ENCODE measurements around the gene DLL3.

Gene DLL3

GRCh38 chr19:39533791-39534190 lies 35.0 kb downstream of the DLL3 start:
- WGBS (ENCODE audit: insufficient coverage), result 95% methylated on average over 3 of the region's 3 CpGs
- ChIA-PET CTCF (interaction anchor here (0.9 to 4.7 kb wide), 12 partner anchors 9 to 106 kb away, joined by 3 to 46 read pairs (median 4); partner anchors contain the start of gene SELENOV), POLR2A (interaction anchor here (1.1 kb wide), 1 partner anchor 98 kb away, joined by 3 read pairs; the partner anchor contains the start of gene RPS16)
- Histone ChIP-seq H3K27me3 (replicated peaks in 2 of 5; ENCODE audit: control insufficient read depth in 4 of 5, insufficient read depth in 5 of 5, low read length in 4 of 5) (no peaks in the 10 kb centered on the region), H3K4me1 (ENCODE audit: control extremely low read depth in 1 of 4, control insufficient read depth in 4 of 4, insufficient read depth in 4 of 4, low read length in 3 of 4) (peaks cover 6 to 17% (median 12%) of the 10 kb centered on the region in 4 experiments), H3K27ac (ENCODE audit: insufficient read depth in 1 of 2, low read depth in 1 of 2, low read length in 2 of 2, poor library complexity in 1 of 2, severe bottlenecking in 2 of 2) (no peak overlapping the region), H3K36me3 (ENCODE audit: control insufficient read depth in 4 of 4, insufficient read depth in 4 of 4, low read length in 3 of 4) (no peaks in the 10 kb centered on the region), H3K4me3 (ENCODE audit: control insufficient read depth in 1 of 7, extremely low read depth in 1 of 7, insufficient read depth in 4 of 7, low read depth in 2 of 7, low read length in 6 of 7) (no peak overlapping the region), H3K9me3 (ENCODE audit: control extremely low read depth in 1 of 5, control insufficient read depth in 4 of 5, insufficient read depth in 2 of 5, low read depth in 1 of 5, low read length in 4 of 5) (no peaks in the 10 kb centered on the region)
- DNase-seq, result no peak

GRCh38 chr19:39539165-39539517 lies 40.4 kb downstream of the DLL3 start:
- 4% methylated on average over 7 of the region's 10 CpGs for WGBS (ENCODE audit: insufficient coverage)
- peaks cover 8 to 28% (median 15%) of the 10 kb centered on the region in 4 experiments for H3K4me1 ChIP-seq (ENCODE audit: control extremely low read depth in 1 of 4, control insufficient read depth in 4 of 4, insufficient read depth in 4 of 4, low read length in 3 of 4)
- no peak for DNase-seq
- no peaks in the 10 kb centered on the region for H3K9me3 ChIP-seq (ENCODE audit: control extremely low read depth in 1 of 5, control insufficient read depth in 4 of 5, insufficient read depth in 2 of 5, low read depth in 1 of 5, low read length in 4 of 5)
- no peaks in the 10 kb centered on the region for H3K36me3 ChIP-seq (ENCODE audit: control insufficient read depth in 4 of 4, insufficient read depth in 4 of 4, low read length in 3 of 4)
- H3K4me3 ChIP-seq (ENCODE audit: control insufficient read depth in 1 of 7, extremely low read depth in 1 of 7, insufficient read depth in 4 of 7, low read depth in 2 of 7, low read length in 6 of 7), result peak overlapping the region; percentile 67 to 97 (median 92)
- POLR2A ChIA-PET, result interaction anchor here (1.2 kb wide), 1 partner anchor 137 kb away, joined by 3 read pairs; no protein-coding TSS in a partner anchor
- CTCF ChIA-PET, result interaction anchor here (0.8 to 1.2 kb wide), 2 partner anchors 70 to 685 kb away, joined by 3 read pairs; no protein-coding TSS in a partner anchor
- no peaks in the 10 kb centered on the region for H3K27me3 ChIP-seq (replicated peaks in 2 of 5; ENCODE audit: control insufficient read depth in 4 of 5, insufficient read depth in 5 of 5, low read length in 4 of 5)
- peak overlapping the region; percentile 46 to 88 for H3K27ac ChIP-seq (ENCODE audit: insufficient read depth in 1 of 2, low read depth in 1 of 2, low read length in 2 of 2, poor library complexity in 1 of 2, severe bottlenecking in 2 of 2)

DNA sequence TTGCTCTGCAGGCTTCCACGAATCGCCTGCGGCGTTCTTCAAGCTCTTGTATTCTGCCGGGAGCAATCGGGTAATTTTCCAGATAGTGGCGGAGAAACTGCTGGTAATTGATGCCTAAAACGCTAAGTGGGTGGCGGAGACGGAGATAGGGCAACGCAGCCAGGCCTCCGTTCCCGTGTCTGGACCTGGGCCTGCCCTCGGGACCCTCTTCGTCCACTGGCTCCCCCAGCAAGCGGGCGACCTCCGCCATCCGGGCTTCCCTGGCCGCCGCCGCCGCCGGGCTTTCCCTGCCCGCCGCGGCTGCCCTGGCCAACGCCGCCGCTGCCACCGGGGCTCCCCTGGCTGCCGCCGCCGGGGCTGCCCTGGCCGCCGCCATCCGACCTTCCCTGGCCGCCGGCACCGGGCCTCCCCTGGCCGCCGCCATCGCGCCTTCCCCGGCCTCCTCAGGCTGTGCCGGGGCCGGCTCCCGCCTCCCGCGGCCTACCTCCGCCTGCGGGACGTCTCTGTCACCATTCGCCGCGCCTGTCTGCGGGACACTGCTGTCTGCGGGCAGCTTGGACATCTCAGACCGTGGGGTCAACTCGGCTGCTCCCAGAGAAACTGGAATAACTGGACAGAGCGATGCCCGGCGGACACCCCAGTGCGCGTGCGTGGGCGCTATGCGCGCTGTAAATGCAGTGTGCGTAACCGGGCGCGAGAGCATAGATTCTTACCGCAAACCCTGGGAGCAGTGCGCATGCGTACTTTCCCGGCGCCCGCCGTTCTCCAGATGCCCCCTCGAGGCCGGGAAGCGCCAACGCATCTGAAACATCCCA lies 41.0 kb downstream of the DLL3 start, which contains the start of gene EID2:
Gene EID2 (minus strand): TSS at position 644 of the 815 bp plus-strand sequence. CDS start 82 bp downstream, at position 562.
- CTCF ChIA-PET, result interaction anchor here (0.8 to 2.5 kb wide), 4 partner anchors 11 to 686 kb away, joined by 3 to 11 read pairs (median 4); no protein-coding TSS in a partner anchor
- H3K4me3 ChIP-seq (ENCODE audit: control insufficient read depth in 1 of 7, extremely low read depth in 1 of 7, insufficient read depth in 4 of 7, low read depth in 2 of 7, low read length in 6 of 7), result peak within 1 kb of the TSS; percentile 67 to 97 (median 92)
- no peaks in the 10 kb centered on the region for H3K36me3 ChIP-seq (ENCODE audit: control insufficient read depth in 4 of 4, insufficient read depth in 4 of 4, low read length in 3 of 4)
- DNase-seq, result peak; percentile 94 to 96 (median 95)
- H3K4me1 ChIP-seq (ENCODE audit: control extremely low read depth in 1 of 4, control insufficient read depth in 4 of 4, insufficient read depth in 4 of 4, low read length in 3 of 4), result peaks cover 8 to 28% (median 16%) of the 10 kb centered on the region in 4 experiments
- POLR2A ChIA-PET, result interaction anchor here (1.2 kb wide), 1 partner anchor 137 kb away, joined by 3 read pairs; no protein-coding TSS in a partner anchor
- H3K9me3 ChIP-seq (ENCODE audit: control extremely low read depth in 1 of 5, control insufficient read depth in 4 of 5, insufficient read depth in 2 of 5, low read depth in 1 of 5, low read length in 4 of 5), result no peaks in the 10 kb centered on the region
- peak within 1 kb of the TSS; percentile 86 to 88 for H3K27ac ChIP-seq (ENCODE audit: insufficient read depth in 1 of 2, low read depth in 1 of 2, low read length in 2 of 2, poor library complexity in 1 of 2, severe bottlenecking in 2 of 2)
- H3K27me3 ChIP-seq (replicated peaks in 2 of 5; ENCODE audit: control insufficient read depth in 4 of 5, insufficient read depth in 5 of 5, low read length in 4 of 5), result no peaks in the 10 kb centered on the region
- under 1% methylated on average over 84 of the region's 84 CpGs for WGBS (ENCODE audit: insufficient coverage)

DNA sequence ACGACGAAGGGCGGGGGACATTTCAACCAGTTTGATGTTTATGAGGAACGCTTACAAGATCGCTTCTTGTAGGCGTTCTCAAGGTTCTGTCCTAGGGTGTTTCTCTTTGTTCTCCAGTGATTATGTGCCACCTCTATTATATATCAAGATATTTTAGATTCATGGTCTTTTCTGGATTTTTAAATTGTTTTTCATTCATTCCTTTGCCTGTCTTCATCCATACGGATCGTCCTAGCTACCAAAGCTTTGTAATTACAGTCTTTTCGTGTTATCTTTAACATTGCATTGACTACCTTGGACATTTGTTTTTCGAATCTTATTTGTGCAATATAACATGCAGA lies 41.6 kb downstream of the DLL3 start:
- DNase-seq, result no peak

GRCh38 chr19:39542206-39542605 lies 43.5 kb downstream of the DLL3 start:
- WGBS (ENCODE audit: insufficient coverage), result 83% methylated on average over 1 of the region's 2 CpGs
- ChIA-PET POLR2A (interaction anchor here (0.6 kb wide), 1 partner anchor 9 kb away, joined by 3 read pairs; no protein-coding TSS in a partner anchor), CTCF (interaction anchor here (0.6 to 3.8 kb wide), 6 partner anchors 9 to 301 kb away, joined by 3 to 13 read pairs (median 4); partner anchors contain the start of gene EID2B)
- no peaks in the 10 kb centered on the region for H3K9me3 ChIP-seq (ENCODE audit: control extremely low read depth in 1 of 5, control insufficient read depth in 4 of 5, insufficient read depth in 2 of 5, low read depth in 1 of 5, low read length in 4 of 5)
- no peaks in the 10 kb centered on the region for H3K27me3 ChIP-seq (replicated peaks in 2 of 5; ENCODE audit: control insufficient read depth in 4 of 5, insufficient read depth in 5 of 5, low read length in 4 of 5)
- H3K27ac ChIP-seq (ENCODE audit: insufficient read depth in 1 of 2, low read depth in 1 of 2, low read length in 2 of 2, poor library complexity in 1 of 2, severe bottlenecking in 2 of 2), result no peak overlapping the region
- H3K4me1 ChIP-seq (ENCODE audit: control extremely low read depth in 1 of 4, control insufficient read depth in 4 of 4, insufficient read depth in 4 of 4, low read length in 3 of 4), result peaks cover 8 to 28% (median 17%) of the 10 kb centered on the region in 4 experiments
- H3K36me3 ChIP-seq (ENCODE audit: control insufficient read depth in 4 of 4, insufficient read depth in 4 of 4, low read length in 3 of 4), result no peaks in the 10 kb centered on the region
- H3K4me3 ChIP-seq (ENCODE audit: control insufficient read depth in 1 of 7, extremely low read depth in 1 of 7, insufficient read depth in 4 of 7, low read depth in 2 of 7, low read length in 6 of 7), result no peak overlapping the region
- DNase-seq, result no peak

More for the DNA sequence above, 41.6 kb downstream of the DLL3 start:
- H3K27me3 ChIP-seq (replicated peaks in 2 of 5; ENCODE audit: control insufficient read depth in 4 of 5, insufficient read depth in 5 of 5, low read length in 4 of 5), result no peaks in the 10 kb centered on the region
- CTCF ChIA-PET, result interaction anchor here (1.5 to 2.5 kb wide), 2 partner anchors 11 to 132 kb away, joined by 4 to 11 read pairs; no protein-coding TSS in a partner anchor
- no peaks in the 10 kb centered on the region for H3K9me3 ChIP-seq (ENCODE audit: control extremely low read depth in 1 of 5, control insufficient read depth in 4 of 5, insufficient read depth in 2 of 5, low read depth in 1 of 5, low read length in 4 of 5)
- H3K4me3 ChIP-seq (ENCODE audit: control insufficient read depth in 1 of 7, extremely low read depth in 1 of 7, insufficient read depth in 4 of 7, low read depth in 2 of 7, low read length in 6 of 7), result peak overlapping the region in 4 of 7 experiments; percentile 91 to 97 (median 95)
- POLR2A ChIA-PET, result no interaction called here
- H3K27ac ChIP-seq (ENCODE audit: insufficient read depth in 1 of 2, low read depth in 1 of 2, low read length in 2 of 2, poor library complexity in 1 of 2, severe bottlenecking in 2 of 2), result no peak overlapping the region
- peaks cover 8 to 28% (median 17%) of the 10 kb centered on the region in 4 experiments for H3K4me1 ChIP-seq (ENCODE audit: control extremely low read depth in 1 of 4, control insufficient read depth in 4 of 4, insufficient read depth in 4 of 4, low read length in 3 of 4)
- WGBS (ENCODE audit: insufficient coverage), result 0% methylated on average over 3 of the region's 10 CpGs
- no peaks in the 10 kb centered on the region for H3K36me3 ChIP-seq (ENCODE audit: control insufficient read depth in 4 of 4, insufficient read depth in 4 of 4, low read length in 3 of 4)

- POLR2A ChIA-PET, result no interaction called here
Measured at GRCh38 chr19:39543477-39543857, 44.7 kb downstream of the DLL3 start.

More at GRCh38 chr19:39543477-39543857, 44.7 kb downstream of the DLL3 start:
- WGBS (ENCODE audit: insufficient coverage), result 93% methylated on average over 3 of the region's 3 CpGs
- Histone ChIP-seq H3K36me3 (ENCODE audit: control insufficient read depth in 4 of 4, insufficient read depth in 4 of 4, low read length in 3 of 4) (no peaks in the 10 kb centered on the region), H3K9me3 (ENCODE audit: control extremely low read depth in 1 of 5, control insufficient read depth in 4 of 5, insufficient read depth in 2 of 5, low read depth in 1 of 5, low read length in 4 of 5) (no peaks in the 10 kb centered on the region), H3K4me3 (ENCODE audit: control insufficient read depth in 1 of 7, extremely low read depth in 1 of 7, insufficient read depth in 4 of 7, low read depth in 2 of 7, low read length in 6 of 7) (no peak overlapping the region), H3K4me1 (ENCODE audit: control extremely low read depth in 1 of 4, control insufficient read depth in 4 of 4, insufficient read depth in 4 of 4, low read length in 3 of 4) (peaks cover 7 to 24% (median 15%) of the 10 kb centered on the region in 4 experiments), H3K27me3 (replicated peaks in 2 of 5; ENCODE audit: control insufficient read depth in 4 of 5, insufficient read depth in 5 of 5, low read length in 4 of 5) (no peaks in the 10 kb centered on the region), H3K27ac (ENCODE audit: insufficient read depth in 1 of 2, low read depth in 1 of 2, low read length in 2 of 2, poor library complexity in 1 of 2, severe bottlenecking in 2 of 2) (no peak overlapping the region)
- CTCF ChIA-PET, result interaction anchor here (3.8 kb wide), 1 partner anchor 10 kb away, joined by 13 read pairs; the partner anchor contains the start of gene EID2B
- DNase-seq, result no peak

Data from common myeloid progenitor, CD34-positive (primary cell).